ENCODE results near the gene KLK2.

KLK2 gene

DNA sequence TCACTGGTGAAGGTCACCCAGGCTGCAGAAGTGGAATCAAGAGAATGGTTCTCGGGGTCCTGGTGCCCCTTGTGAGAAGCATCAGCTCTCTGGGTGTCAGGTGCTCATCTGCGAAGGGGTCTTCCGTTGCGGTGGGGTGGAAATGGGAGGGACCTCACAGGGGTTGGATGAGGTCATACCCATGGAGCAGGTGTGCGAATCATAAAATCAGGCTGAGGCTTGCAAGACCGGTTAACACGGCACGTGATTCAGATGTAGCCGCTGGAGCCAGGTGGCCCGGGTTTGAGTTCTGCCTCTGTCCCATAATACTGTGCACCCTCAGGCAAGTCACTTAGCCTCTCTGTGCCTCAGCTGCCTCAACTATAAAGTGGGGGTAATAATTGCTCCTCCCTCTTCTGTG lies 35.9 kb upstream of the KLK2 start:
- TF ChIP-seq, protein P1, sequence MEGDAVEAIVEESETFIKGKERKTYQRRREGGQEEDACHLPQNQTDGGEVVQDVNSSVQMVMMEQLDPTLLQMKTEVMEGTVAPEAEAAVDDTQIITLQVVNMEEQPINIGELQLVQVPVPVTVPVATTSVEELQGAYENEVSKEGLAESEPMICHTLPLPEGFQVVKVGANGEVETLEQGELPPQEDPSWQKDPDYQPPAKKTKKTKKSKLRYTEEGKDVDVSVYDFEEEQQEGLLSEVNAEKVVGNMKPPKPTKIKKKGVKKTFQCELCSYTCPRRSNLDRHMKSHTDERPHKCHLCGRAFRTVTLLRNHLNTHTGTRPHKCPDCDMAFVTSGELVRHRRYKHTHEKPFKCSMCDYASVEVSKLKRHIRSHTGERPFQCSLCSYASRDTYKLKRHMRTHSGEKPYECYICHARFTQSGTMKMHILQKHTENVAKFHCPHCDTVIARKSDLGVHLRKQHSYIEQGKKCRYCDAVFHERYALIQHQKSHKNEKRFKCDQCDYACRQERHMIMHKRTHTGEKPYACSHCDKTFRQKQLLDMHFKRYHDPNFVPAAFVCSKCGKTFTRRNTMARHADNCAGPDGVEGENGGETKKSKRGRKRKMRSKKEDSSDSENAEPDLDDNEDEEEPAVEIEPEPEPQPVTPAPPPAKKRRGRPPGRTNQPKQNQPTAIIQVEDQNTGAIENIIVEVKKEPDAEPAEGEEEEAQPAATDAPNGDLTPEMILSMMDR (IDR thresholded peaks at IDR 0.05; ENCODE audit: low read depth, low read length) = no peak
- no peak for DNase-seq (ENCODE audit: low read depth in 2 of 2)
- no peak overlapping the region for H3K4me3 ChIP-seq (replicated peaks in 1 of 2; ENCODE audit: low read depth in 2 of 2, low read length in 2 of 2)

DNA sequence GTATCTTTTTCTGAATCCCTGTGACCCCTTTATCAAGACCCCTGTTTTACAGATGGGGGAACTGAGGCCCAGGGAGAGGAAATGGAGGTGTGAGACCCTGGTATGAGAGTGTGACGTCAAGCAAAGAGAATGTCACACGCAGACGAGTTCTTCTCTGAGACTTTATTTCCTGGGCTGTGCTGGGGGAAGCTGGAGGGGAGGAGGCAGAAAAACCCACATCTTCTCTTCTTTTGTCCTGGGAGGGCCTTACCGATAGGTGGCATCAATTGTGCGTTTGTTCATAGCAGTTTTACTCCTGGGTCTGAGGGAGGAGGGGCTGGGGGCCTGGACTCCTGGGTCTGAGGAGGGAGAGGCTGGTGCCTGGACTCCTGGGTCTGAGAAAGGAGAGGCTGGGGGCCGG lies 35.0 kb upstream of the KLK2 start:
- TF ChIP-seq, protein P1 (IDR thresholded peaks at IDR 0.05; ENCODE audit: low read depth, low read length) = no peak
- no peak overlapping the region for H3K4me3 ChIP-seq (replicated peaks in 1 of 2; ENCODE audit: low read depth in 2 of 2, low read length in 2 of 2)
- DNase-seq (ENCODE audit: low read depth in 2 of 2) = peak in 1 of 2 donors; percentile 10

GRCh38 chr19:50839712-50840655 lies 33.3 kb upstream of the KLK2 start:
- no peak overlapping the region for H3K4me3 ChIP-seq (replicated peaks in 1 of 2; ENCODE audit: low read depth in 2 of 2, low read length in 2 of 2)
- TF ChIP-seq, protein P1 (IDR thresholded peaks at IDR 0.05; ENCODE audit: low read depth, low read length) = no peak
- no peak for DNase-seq (ENCODE audit: low read depth in 2 of 2)

DNA sequence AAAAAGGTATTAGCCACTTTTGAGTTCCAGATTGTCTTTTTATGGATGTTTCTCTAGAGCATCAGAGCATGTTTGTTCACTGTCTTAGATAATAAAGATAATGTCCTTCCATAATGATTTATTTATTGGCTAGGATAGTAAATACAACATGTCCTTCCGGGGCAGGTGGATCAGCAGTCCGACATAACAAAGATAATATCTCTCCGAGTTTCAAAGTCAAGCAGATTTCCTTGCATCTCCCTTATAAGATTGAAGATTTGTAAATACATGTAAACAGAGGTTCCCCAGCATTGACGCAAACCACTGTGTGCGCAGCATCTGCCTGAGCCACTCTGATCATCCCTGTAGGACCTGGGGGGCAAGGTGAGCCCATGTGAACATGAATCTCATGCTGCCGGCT lies 31.1 kb upstream of the KLK2 start:
- H3K4me3 ChIP-seq (replicated peaks in 1 of 2; ENCODE audit: low read depth in 2 of 2, low read length in 2 of 2) = no peak overlapping the region
- TF ChIP-seq, protein P1 (IDR thresholded peaks at IDR 0.05; ENCODE audit: low read depth, low read length) = no peak
- DNase-seq (ENCODE audit: low read depth in 2 of 2) = no peak

GRCh38 chr19:50843205-50843604 lies 30.0 kb upstream of the KLK2 start:
- TF ChIP-seq, protein P1 (IDR thresholded peaks at IDR 0.05; ENCODE audit: low read depth, low read length) = no peak
- no peak overlapping the region for H3K4me3 ChIP-seq (replicated peaks in 1 of 2; ENCODE audit: low read depth in 2 of 2, low read length in 2 of 2)
- no peak for DNase-seq (ENCODE audit: low read depth in 2 of 2)

GRCh38 chr19:50843701-50844221 lies 29.5 kb upstream of the KLK2 start:
- TF ChIP-seq, protein P1 (IDR thresholded peaks at IDR 0.05; ENCODE audit: low read depth, low read length) = no peak
- H3K4me3 ChIP-seq (replicated peaks in 1 of 2; ENCODE audit: low read depth in 2 of 2, low read length in 2 of 2) = no peak overlapping the region
- DNase-seq (ENCODE audit: low read depth in 2 of 2) = no peak

Measured in cardiac fibroblast (primary cell).